ENCODE measurements around the gene LDHAL6B. TPM values are rescaled to one million over a fixed set of nuclear protein-coding genes. Genes with fewer than 3 reads are reported as not detected.

The LDHAL6B gene
- total RNA-seq, 2 donors from 2014 or later = not detected

DNA sequence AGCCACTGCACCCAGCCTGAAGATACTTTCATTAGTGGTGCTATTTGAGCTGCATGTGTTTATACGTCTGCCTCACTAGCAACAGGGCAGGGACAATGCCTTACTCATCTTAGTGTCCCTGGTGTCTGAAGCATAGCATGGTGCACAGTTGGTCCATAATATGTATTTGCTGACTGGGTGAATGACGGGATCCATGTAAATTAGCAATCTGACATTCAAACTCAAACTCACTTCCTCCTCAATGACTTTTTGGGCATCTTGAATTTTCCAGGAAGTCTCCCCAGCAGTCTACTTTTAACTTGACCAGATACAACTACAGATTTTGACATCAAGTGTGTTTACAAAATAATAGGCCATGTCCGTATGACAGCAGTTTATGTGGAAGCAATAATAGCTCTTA lies 3.0 kb upstream of the LDHAL6B start:
- WGBS, 2 experiments (ENCODE audit: insufficient coverage in 1 of 2, insufficient read length in 1 of 2) = 92 to 95% methylated on average over 2 to 3 of the region's 3 CpGs
- TF ChIP-seq, protein P1, sequence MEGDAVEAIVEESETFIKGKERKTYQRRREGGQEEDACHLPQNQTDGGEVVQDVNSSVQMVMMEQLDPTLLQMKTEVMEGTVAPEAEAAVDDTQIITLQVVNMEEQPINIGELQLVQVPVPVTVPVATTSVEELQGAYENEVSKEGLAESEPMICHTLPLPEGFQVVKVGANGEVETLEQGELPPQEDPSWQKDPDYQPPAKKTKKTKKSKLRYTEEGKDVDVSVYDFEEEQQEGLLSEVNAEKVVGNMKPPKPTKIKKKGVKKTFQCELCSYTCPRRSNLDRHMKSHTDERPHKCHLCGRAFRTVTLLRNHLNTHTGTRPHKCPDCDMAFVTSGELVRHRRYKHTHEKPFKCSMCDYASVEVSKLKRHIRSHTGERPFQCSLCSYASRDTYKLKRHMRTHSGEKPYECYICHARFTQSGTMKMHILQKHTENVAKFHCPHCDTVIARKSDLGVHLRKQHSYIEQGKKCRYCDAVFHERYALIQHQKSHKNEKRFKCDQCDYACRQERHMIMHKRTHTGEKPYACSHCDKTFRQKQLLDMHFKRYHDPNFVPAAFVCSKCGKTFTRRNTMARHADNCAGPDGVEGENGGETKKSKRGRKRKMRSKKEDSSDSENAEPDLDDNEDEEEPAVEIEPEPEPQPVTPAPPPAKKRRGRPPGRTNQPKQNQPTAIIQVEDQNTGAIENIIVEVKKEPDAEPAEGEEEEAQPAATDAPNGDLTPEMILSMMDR (conservative IDR thresholded peaks at IDR 0.05) = no peak
- no peaks in the 10 kb centered on the region for H3K27me3 ChIP-seq (ENCODE audit: control insufficient read depth, insufficient read depth, low read length, poor library complexity, severe bottlenecking)
- H3K9ac ChIP-seq (ENCODE audit: extremely low read depth, low read length, poor library complexity, severe bottlenecking) = no peak overlapping the region
- Mint-ChIP-seq H3K27me3 (ENCODE audit: insufficient read depth) (no peaks in the 10 kb centered on the region), H3K9me3 (no peaks in the 10 kb centered on the region), H3K4me3 (no peak overlapping the region), H3K27ac (no peak overlapping the region), H3K36me3 (ENCODE audit: low read depth) (peaks cover 39% of the 10 kb centered on the region), H3K4me1 (no peaks in the 10 kb centered on the region)
- no peaks in the 10 kb centered on the region for H3K4me1 ChIP-seq (ENCODE audit: control insufficient read depth, insufficient read depth, low read length)
- H3K4me3 ChIP-seq (ENCODE audit: low read length) = no peak overlapping the region
- no peaks in the 10 kb centered on the region for H3K9me3 ChIP-seq (ENCODE audit: control insufficient read depth, low read length)
- H3K36me3 ChIP-seq (ENCODE audit: control insufficient read depth, insufficient read depth, low read length) = peaks cover 39% of the 10 kb centered on the region
- no peak overlapping the region for H3K27ac ChIP-seq (ENCODE audit: low read depth, low read length)
- DNase-seq = no peak

DNA sequence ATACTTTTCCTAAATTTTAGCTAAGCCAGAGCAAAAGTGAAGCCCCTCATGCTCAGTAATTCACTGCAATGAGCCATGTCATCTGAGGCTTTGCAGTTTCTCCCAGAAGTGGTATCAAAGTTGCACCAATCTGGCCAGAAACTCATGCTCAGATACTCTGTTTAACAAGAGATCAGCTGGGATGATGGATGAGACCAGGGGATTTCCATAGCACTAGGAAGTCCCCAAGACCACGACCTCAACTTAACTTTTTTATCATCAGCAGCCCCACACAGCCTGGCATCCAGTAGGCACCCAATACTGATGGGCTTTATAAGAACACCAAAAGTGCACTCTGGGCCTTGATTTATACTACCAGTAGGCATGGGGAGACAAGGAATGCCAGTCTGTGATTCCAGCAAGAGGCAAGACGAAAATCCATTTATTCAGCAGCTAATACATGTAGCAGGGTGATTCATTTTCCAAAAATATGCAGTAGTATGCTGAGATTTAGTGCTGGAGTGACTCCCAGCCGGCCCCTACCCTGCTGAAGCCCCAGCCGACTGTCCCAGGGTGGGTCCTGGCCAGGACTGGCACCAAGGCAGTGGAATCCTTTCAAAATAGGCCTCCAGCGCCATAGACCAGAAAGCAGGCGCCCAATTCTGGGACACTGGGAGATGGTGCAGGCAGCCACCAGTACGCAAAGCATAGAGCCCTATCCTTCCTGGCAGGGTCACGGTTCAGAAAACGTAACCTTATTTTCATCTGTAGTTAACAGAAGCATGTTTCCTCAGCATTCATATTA lies 612 bp upstream of the LDHAL6B start:
- WGBS, 2 experiments (ENCODE audit: insufficient coverage in 1 of 2, insufficient read length in 1 of 2) = 89 to 95% methylated on average over 4 to 9 of the region's 9 CpGs
- Mint-ChIP-seq H3K27me3 (ENCODE audit: insufficient read depth) (no peaks in the 10 kb centered on the region), H3K36me3 (ENCODE audit: low read depth) (peaks cover 45% of the 10 kb centered on the region), H3K4me3 (no peak overlapping the region), H3K4me1 (no peaks in the 10 kb centered on the region), H3K9me3 (no peaks in the 10 kb centered on the region), H3K27ac (no peak overlapping the region)
- Histone ChIP-seq H3K4me3 (ENCODE audit: low read length) (no peak overlapping the region), H3K9ac (ENCODE audit: extremely low read depth, low read length, poor library complexity, severe bottlenecking) (no peak overlapping the region), H3K4me1 (ENCODE audit: control insufficient read depth, insufficient read depth, low read length) (no peaks in the 10 kb centered on the region), H3K9me3 (ENCODE audit: control insufficient read depth, low read length) (no peaks in the 10 kb centered on the region), H3K36me3 (ENCODE audit: control insufficient read depth, insufficient read depth, low read length) (peaks cover 42% of the 10 kb centered on the region), H3K27ac (ENCODE audit: low read depth, low read length) (no peak overlapping the region), H3K27me3 (ENCODE audit: control insufficient read depth, insufficient read depth, low read length, poor library complexity, severe bottlenecking) (no peaks in the 10 kb centered on the region)
- TF ChIP-seq, protein P1 (conservative IDR thresholded peaks at IDR 0.05) = no peak
- no peak for DNase-seq

DNA sequence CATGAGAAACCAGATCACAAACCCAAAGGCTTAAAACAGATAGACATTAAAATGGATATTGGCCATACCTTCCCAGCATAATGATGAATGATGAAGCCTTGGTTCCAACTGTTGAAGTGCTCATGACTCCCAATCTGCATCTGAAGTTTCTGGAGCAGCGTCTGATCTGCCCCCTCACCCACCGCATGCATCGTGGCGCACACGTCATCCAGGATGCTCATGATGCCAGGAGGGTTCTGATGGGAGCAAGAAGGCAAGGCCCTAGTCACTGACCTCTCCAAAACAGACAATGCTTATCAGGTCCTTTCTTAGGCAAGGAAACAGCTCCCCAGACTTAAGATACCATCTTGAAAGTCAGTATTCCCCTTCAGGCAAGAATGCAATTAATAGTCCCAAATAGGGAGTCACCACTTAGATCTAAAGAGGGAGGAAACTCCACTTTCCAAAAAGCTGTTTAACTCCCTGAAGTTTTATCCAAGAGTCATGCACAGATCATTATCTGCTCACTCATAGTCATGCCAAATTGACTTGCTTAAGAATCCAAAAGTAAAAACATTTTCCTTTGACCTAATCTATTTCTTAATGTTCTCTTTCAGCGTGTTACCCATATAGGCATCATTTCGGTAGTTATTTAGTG lies 2.1 kb downstream of the LDHAL6B start:
- no peaks in the 10 kb centered on the region for H3K27me3 ChIP-seq (ENCODE audit: control insufficient read depth, insufficient read depth, low read length, poor library complexity, severe bottlenecking)
- H3K4me1 ChIP-seq (ENCODE audit: control insufficient read depth, insufficient read depth, low read length) = no peaks in the 10 kb centered on the region
- no peaks in the 10 kb centered on the region for H3K9me3 ChIP-seq (ENCODE audit: control insufficient read depth, low read length)
- no peak overlapping the region for H3K4me3 Mint-ChIP-seq
- TF ChIP-seq, protein P1 (conservative IDR thresholded peaks at IDR 0.05) = no peak
- H3K4me3 ChIP-seq (ENCODE audit: low read length) = no peak overlapping the region
- DNase-seq = no peak
- no peak overlapping the region for H3K27ac Mint-ChIP-seq
- H3K36me3 Mint-ChIP-seq (ENCODE audit: low read depth) = peaks cover 42% of the 10 kb centered on the region
- no peak overlapping the region for H3K9ac ChIP-seq (ENCODE audit: extremely low read depth, low read length, poor library complexity, severe bottlenecking)
- no peak overlapping the region for H3K27ac ChIP-seq (ENCODE audit: low read depth, low read length)
- no peaks in the 10 kb centered on the region for H3K27me3 Mint-ChIP-seq (ENCODE audit: insufficient read depth)
- WGBS, 2 experiments (ENCODE audit: insufficient coverage in 1 of 2, insufficient read length in 1 of 2) = 89 to 94% methylated on average over 7 of the region's 7 CpGs
- peaks cover 36% of the 10 kb centered on the region for H3K36me3 ChIP-seq (ENCODE audit: control insufficient read depth, insufficient read depth, low read length)
- H3K4me1 Mint-ChIP-seq = no peaks in the 10 kb centered on the region
- no peaks in the 10 kb centered on the region for H3K9me3 Mint-ChIP-seq
